ENCODE results near the gene DUSP1.

GRCh38 chr5:172762214-172763119 lies 8.5 kb downstream of the DUSP1 start:
- TF ChIP-seq ZNF274 (IDR thresholded peaks at IDR 0.05; ENCODE audit: low read depth, low read length) (no peak), SUZ12 (IDR thresholded peaks at IDR 0.05; ENCODE audit: extremely low read depth, insufficient read depth, insufficient read length) (no peak), YY1 (IDR thresholded peaks at IDR 0.05; ENCODE audit: insufficient read depth, insufficient read length) (no peak)

Data from NT2/D1 (cell line).